Left colon (tissue), 2 donors: Measurements from ENCODE around the gene TNFSF18. TPM values are rescaled to one million over a fixed set of nuclear protein-coding genes. Genes with fewer than 3 reads are reported as not detected.

Source experiments
- ATAC-seq: fragments of 200-7000 bp; cut with Tn5 transposase; one replicate; pipeline ENCODE4 v1.9.1; 2020; ENCODE audit warnings: mild to moderate bottlenecking, moderate library complexity
- DNase-seq, 2 donors: peaks; one replicate each; pipeline ENCODE4 v3.0.0-alpha.2; 2020
- intact Hi-C, 2 donors: fragments of 100-400 bp; cut with DNase I in 1 of 2; cut with micrococcal nuclease in 1 of 2; formaldehyde crosslinking; loops; one replicate each; pipeline versions ENCODE4 v1.11.2 to v1.14.0; 2022; cut with DNase I, micrococcal nuclease
- total RNA-seq, 2 donors: library from RNA; stranded (reverse); fragmentation: NEBNext Ultra II Directional; extraction: Animal tissue kit (Norgen Biotek cat#: 25700); gene quantifications; one replicate each; pipeline ENCODE4 v1.2.1, GENCODE V29; 2021
- donor health status: DM: no; HTN: no; CAD: no.
- donor health status: DM: yes; HTN: yes; CAD: no.

Gene TNFSF18
- total RNA-seq, 2 donors from 2014 or later: 0.28 TPM; not detected in 1

- ATAC-seq (no peak), DNase-seq (no peak)
- intact Hi-C loops: no loop called here
Observed at GRCh38 chr1:172990598-172991215, 60.0 kb downstream of the TNFSF18 start.

Other genes with a start within 250 kb of the TNFSF18 start
- 1 to 10 TPM; 1.2 to 1.5 TPM for gene TNFSF4, start 156.4 kb upstream of the TNFSF18 start, total RNA-seq